ENCODE data around the gene C4A. TPM values are rescaled to one million over a fixed set of nuclear protein-coding genes. Genes with fewer than 3 reads are reported as not detected.
"Not testable (repeated sequence)": the region's sequence is repeated elsewhere in the genome, so short reads cannot be mapped to it uniquely, and the experiment has no call there.

Gene C4A
- total RNA-seq, 1 donor from 2014 or later = 6.1 TPM

GRCh38 chr6:32039321-32040274, 57.7 kb downstream of the C4A start:
- not testable (repeated sequence) for H3K36me3 Mint-ChIP-seq (ENCODE audit: low read depth, unreplicated experiment); H3K27me3 Mint-ChIP-seq (ENCODE audit: unreplicated experiment); H3K9me3 Mint-ChIP-seq (ENCODE audit: unreplicated experiment); H3K4me1 Mint-ChIP-seq (ENCODE audit: unreplicated experiment); H3K4me3 Mint-ChIP-seq (ENCODE audit: unreplicated experiment); DNase-seq (ENCODE audit: low spot score); H3K27ac Mint-ChIP-seq (ENCODE audit: unreplicated experiment)

GRCh38 chr6:32040299-32041049, 58.6 kb downstream of the C4A start:
- H3K4me3 Mint-ChIP-seq (ENCODE audit: unreplicated experiment); H3K4me1 Mint-ChIP-seq (ENCODE audit: unreplicated experiment); H3K27ac Mint-ChIP-seq (ENCODE audit: unreplicated experiment); H3K36me3 Mint-ChIP-seq (ENCODE audit: low read depth, unreplicated experiment); DNase-seq (ENCODE audit: low spot score); H3K27me3 Mint-ChIP-seq (ENCODE audit: unreplicated experiment); H3K9me3 Mint-ChIP-seq (ENCODE audit: unreplicated experiment): not testable (repeated sequence)

GRCh38 chr6:32041050-32041321, 59.1 kb downstream of the C4A start:
- H3K36me3 Mint-ChIP-seq (ENCODE audit: low read depth, unreplicated experiment); DNase-seq (ENCODE audit: low spot score); H3K27me3 Mint-ChIP-seq (ENCODE audit: unreplicated experiment); H3K4me1 Mint-ChIP-seq (ENCODE audit: unreplicated experiment); H3K9me3 Mint-ChIP-seq (ENCODE audit: unreplicated experiment); H3K27ac Mint-ChIP-seq (ENCODE audit: unreplicated experiment); H3K4me3 Mint-ChIP-seq (ENCODE audit: unreplicated experiment): not testable (repeated sequence)

- not testable (repeated sequence) for H3K27ac Mint-ChIP-seq (ENCODE audit: unreplicated experiment); H3K27me3 Mint-ChIP-seq (ENCODE audit: unreplicated experiment); H3K4me1 Mint-ChIP-seq (ENCODE audit: unreplicated experiment); DNase-seq (ENCODE audit: low spot score); H3K9me3 Mint-ChIP-seq (ENCODE audit: unreplicated experiment); H3K4me3 Mint-ChIP-seq (ENCODE audit: unreplicated experiment); H3K36me3 Mint-ChIP-seq (ENCODE audit: low read depth, unreplicated experiment)
Observed at GRCh38 chr6:32041385-32041784, 59.5 kb downstream of the C4A start.

- H3K4me3 Mint-ChIP-seq (ENCODE audit: unreplicated experiment); H3K9me3 Mint-ChIP-seq (ENCODE audit: unreplicated experiment); H3K27ac Mint-ChIP-seq (ENCODE audit: unreplicated experiment); H3K36me3 Mint-ChIP-seq (ENCODE audit: low read depth, unreplicated experiment); DNase-seq (ENCODE audit: low spot score); H3K27me3 Mint-ChIP-seq (ENCODE audit: unreplicated experiment); H3K4me1 Mint-ChIP-seq (ENCODE audit: unreplicated experiment): not testable (repeated sequence)
Observed at GRCh38 chr6:32042276-32042675, 60.4 kb downstream of the C4A start.

GRCh38 chr6:32043589-32044380, 61.9 kb downstream of the C4A start:
- H3K4me3 Mint-ChIP-seq (ENCODE audit: unreplicated experiment); H3K4me1 Mint-ChIP-seq (ENCODE audit: unreplicated experiment); H3K27ac Mint-ChIP-seq (ENCODE audit: unreplicated experiment); DNase-seq (ENCODE audit: low spot score); H3K36me3 Mint-ChIP-seq (ENCODE audit: low read depth, unreplicated experiment); H3K27me3 Mint-ChIP-seq (ENCODE audit: unreplicated experiment); H3K9me3 Mint-ChIP-seq (ENCODE audit: unreplicated experiment): not testable (repeated sequence)

GRCh38 chr6:32044916-32045315, 63.1 kb downstream of the C4A start:
- H3K4me3 Mint-ChIP-seq (ENCODE audit: unreplicated experiment); H3K27me3 Mint-ChIP-seq (ENCODE audit: unreplicated experiment); DNase-seq (ENCODE audit: low spot score); H3K27ac Mint-ChIP-seq (ENCODE audit: unreplicated experiment); H3K9me3 Mint-ChIP-seq (ENCODE audit: unreplicated experiment); H3K4me1 Mint-ChIP-seq (ENCODE audit: unreplicated experiment); H3K36me3 Mint-ChIP-seq (ENCODE audit: low read depth, unreplicated experiment): not testable (repeated sequence)

GRCh38 chr6:32045811-32046449, 64.1 kb downstream of the C4A start:
- no peak for TF ChIP-seq CTCF (IDR thresholded peaks at IDR 0.05; ENCODE audit: unreplicated experiment)
- Mint-ChIP-seq H3K4me1 (ENCODE audit: unreplicated experiment) (peaks cover 5% of the 10 kb centered on the region), H3K27me3 (ENCODE audit: unreplicated experiment) (peaks cover 8% of the 10 kb centered on the region), H3K4me3 (ENCODE audit: unreplicated experiment) (no peak overlapping the region), H3K9me3 (ENCODE audit: unreplicated experiment) (no peaks in the 10 kb centered on the region), H3K36me3 (ENCODE audit: low read depth, unreplicated experiment) (peaks cover 4% of the 10 kb centered on the region), H3K27ac (ENCODE audit: unreplicated experiment) (no peak overlapping the region)
- DNase-seq (ENCODE audit: low spot score) = no peak

Measured in endothelial cell (in vitro differentiated cells).